GM12892 (cell line): ENCODE results near the gene ATP11A.

Source experiments
- POLR2A ChIP-seq: IDR thresholded peaks from 2 replicates; pipeline ENCODE4 v1.6.1; 2011; ENCODE audit warnings: low read depth, low read length, control low read depth
- POLR2AphosphoS5 ChIP-seq: IDR thresholded peaks from 2 replicates; pipeline ENCODE4 v1.6.1; 2011; ENCODE audit warnings: low read depth, low read length, control low read depth

DNA sequence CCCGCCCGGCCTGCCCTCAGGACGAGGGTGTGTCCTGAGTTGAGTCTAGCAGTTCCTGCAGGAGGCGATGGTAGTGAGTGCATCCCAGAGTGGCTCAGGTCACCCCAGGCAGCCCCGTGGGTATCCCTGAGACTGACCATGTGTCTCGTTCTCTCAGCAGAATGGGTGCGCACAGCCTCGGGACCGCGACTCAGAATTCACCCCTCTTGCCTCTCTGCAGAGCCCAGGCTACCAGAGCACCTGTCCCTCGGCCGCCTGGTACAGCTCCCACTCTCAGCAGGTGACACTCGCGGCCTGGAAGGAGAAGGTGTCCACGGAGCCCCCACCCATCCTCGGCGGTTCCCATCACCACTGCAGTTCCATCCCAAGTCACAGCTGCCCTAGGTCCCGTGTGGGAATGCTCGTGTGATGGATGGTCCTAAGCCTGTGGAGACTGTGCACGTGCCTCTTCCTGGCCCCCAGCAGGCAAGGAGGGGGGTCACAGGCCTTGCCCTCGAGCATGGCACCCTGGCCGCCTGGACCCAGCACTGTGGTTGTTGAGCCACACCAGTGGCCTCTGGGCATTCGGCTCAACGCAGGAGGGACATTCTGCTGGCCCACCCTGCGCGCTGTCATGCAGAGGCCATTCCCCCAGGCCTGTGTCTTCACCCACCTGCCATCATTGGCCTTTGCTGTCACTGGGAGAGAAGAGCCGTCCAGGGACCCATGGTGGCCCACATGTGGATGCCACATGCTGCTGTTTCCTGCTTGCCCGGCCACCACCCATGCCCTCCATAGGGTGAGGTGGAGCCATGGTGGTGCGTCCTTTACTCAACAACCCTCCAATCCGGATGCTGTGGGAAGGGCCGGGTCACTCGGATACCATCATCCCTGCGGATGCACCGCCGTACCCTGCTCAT is 192.1 kb downstream of the ATP11A start:
- TF ChIP-seq POLR2A (no peak), POLR2AphosphoS5 (no peak)
